ENCODE measurements around the gene PPFIA4.

PPFIA4 gene

DNA sequence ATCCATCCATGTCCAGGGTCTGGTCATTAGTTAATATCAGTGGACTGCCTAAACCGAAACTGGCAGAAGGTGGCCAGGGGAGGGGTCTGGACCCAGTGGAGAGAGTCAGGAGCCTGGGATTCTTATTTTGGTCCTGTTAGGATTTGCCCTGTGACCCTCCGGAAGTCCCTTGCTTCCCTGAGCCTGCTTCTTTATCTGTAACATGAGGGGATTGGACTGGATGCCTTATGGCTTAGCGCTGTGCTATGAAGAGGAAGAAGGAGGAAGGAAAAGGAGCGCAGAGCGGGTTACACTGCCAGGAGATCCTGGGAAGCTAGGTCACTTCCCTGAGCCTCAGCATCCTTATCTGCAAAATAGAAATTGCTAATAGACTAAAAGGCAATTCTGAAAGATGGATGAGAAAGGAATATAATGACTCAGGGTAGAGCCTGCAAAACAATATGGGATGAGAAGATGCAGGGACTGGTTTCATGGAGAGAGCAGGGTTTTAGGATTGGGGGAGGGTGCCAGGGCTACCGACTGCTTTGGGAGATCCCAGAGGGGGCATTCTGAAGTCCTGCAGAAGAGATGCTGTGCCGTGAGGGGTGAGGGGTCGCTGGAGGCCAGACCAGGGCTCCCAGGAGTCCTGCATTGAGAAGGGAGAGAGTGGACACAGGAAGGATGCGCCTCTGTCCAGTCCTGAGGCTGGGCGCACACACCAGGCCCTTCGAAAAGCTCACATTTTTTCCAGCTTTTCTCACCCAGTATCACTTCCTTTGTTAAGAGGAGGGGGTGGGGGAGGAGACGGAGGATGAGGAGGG is 100.8 kb downstream of the PPFIA4 start:
- DNase-seq (ENCODE audit: low spot score): no peak
- in situ Hi-C loops (cut with MboI; ENCODE audit: low sequenced_read_pairs, unreplicated experiment): no loop called here
- TF ChIP-seq, protein P1, sequence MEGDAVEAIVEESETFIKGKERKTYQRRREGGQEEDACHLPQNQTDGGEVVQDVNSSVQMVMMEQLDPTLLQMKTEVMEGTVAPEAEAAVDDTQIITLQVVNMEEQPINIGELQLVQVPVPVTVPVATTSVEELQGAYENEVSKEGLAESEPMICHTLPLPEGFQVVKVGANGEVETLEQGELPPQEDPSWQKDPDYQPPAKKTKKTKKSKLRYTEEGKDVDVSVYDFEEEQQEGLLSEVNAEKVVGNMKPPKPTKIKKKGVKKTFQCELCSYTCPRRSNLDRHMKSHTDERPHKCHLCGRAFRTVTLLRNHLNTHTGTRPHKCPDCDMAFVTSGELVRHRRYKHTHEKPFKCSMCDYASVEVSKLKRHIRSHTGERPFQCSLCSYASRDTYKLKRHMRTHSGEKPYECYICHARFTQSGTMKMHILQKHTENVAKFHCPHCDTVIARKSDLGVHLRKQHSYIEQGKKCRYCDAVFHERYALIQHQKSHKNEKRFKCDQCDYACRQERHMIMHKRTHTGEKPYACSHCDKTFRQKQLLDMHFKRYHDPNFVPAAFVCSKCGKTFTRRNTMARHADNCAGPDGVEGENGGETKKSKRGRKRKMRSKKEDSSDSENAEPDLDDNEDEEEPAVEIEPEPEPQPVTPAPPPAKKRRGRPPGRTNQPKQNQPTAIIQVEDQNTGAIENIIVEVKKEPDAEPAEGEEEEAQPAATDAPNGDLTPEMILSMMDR (IDR thresholded peaks at IDR 0.05; ENCODE audit: borderline replicate concordance, control extremely low read depth, extremely low read depth, insufficient read depth, missing control alignments): no peak

GRCh38 chr1:203127666-203128430 is 101.6 kb downstream of the PPFIA4 start, which contains the start of gene ADORA1:
TSS of gene ADORA1 (plus strand) at chr1:203127726. CDS start at chr1:203128842, 1,116 bp downstream.
- DNase-seq (ENCODE audit: low spot score): no peak
- TF ChIP-seq, protein P1 (IDR thresholded peaks at IDR 0.05; ENCODE audit: borderline replicate concordance, control extremely low read depth, extremely low read depth, insufficient read depth, missing control alignments): no peak
- in situ Hi-C loops (cut with MboI; ENCODE audit: low sequenced_read_pairs, unreplicated experiment): no loop called here

DNA sequence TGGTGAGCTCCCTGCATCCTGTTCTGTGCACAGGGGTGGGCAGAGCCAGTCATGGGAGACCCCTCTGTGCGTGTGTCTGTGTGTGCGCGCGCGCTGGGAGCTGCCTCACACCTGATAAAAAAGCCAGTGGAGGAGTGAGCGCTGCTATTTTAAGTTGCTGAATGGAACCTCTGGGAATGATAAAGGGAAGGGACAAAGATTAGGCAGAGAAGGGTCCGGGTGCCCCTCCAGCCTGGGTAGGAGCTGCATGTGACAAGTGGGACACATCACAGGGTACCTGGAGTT is 102.1 kb downstream of the PPFIA4 start:
- in situ Hi-C loops (cut with MboI; ENCODE audit: low sequenced_read_pairs, unreplicated experiment): no loop called here
- TF ChIP-seq, protein P1 (IDR thresholded peaks at IDR 0.05; ENCODE audit: borderline replicate concordance, control extremely low read depth, extremely low read depth, insufficient read depth, missing control alignments): no peak
- DNase-seq (ENCODE audit: low spot score): no peak

Data from GM13976 (cell line).